Activated CD8-positive, alpha-beta T cell treated with anti-CD3 and anti-CD28 coated beads, Interleukin-2, amount 10 ng/mL, durations not matched to agents 7 days and 5 days (primary cell): ENCODE data around the gene CDCA4. TPM values are rescaled to one million over a fixed set of nuclear protein-coding genes. Genes with fewer than 3 reads are reported as not detected.

Experiments used
- ATAC-seq: fragments of 150-1000 bp; cut with Tn5 transposase; one replicate; pipeline ENCODE4 v1.10.0; 2021; ENCODE audit warnings: moderate library complexity
- CTCF ChIA-PET: fragments of 350-600 bp; sonication (Branson Sonifier 250); formaldehyde crosslinking; loops from one replicate; lab custom pipeline; 2021; ENCODE audit warnings: antibody characterized with exemption; lab: Charles Lee
- POLR2A ChIA-PET: fragments of 350-600 bp; sonication (Branson Sonifier 250); formaldehyde crosslinking; loops from one replicate; lab custom pipeline; 2021; ENCODE audit warnings: antibody characterized with exemption; lab: Charles Lee
- DNase-seq: peaks from one replicate; pipeline ENCODE4 v3.0.0-alpha.2; 2020
- H3K27ac Mint-ChIP-seq: one replicate; pipeline ENCODE4 v1.8.0; 2021; ENCODE audit warnings: mild to moderate bottlenecking, mixed read lengths
- H3K27me3 Mint-ChIP-seq: one replicate; pipeline ENCODE4 v1.8.0; 2021; ENCODE audit warnings: low read depth, mixed read lengths
- H3K36me3 Mint-ChIP-seq: one replicate; pipeline ENCODE4 v1.8.0; 2021; ENCODE audit warnings: low read depth, mixed read lengths
- H3K4me1 Mint-ChIP-seq: one replicate; pipeline ENCODE4 v1.8.0; 2021; ENCODE audit warnings: low read depth, mixed read lengths
- H3K4me3 Mint-ChIP-seq: one replicate; pipeline ENCODE4 v1.8.0; 2021; ENCODE audit warnings: mild to moderate bottlenecking, mixed read lengths
- H3K9me3 Mint-ChIP-seq: one replicate; pipeline ENCODE4 v1.8.0; 2022; ENCODE audit warnings: mixed read lengths; ENCODE audit not compliant: insufficient read depth
- total RNA-seq, 2 experiments: library from RNA; stranded (reverse); gene quantifications; one replicate each; pipeline ENCODE4 v1.2.3, GENCODE V29; 2021

The CDCA4 gene
- total RNA-seq, 2 experiments from 2014 or later, result 59.9 to 62.3 TPM

DNA sequence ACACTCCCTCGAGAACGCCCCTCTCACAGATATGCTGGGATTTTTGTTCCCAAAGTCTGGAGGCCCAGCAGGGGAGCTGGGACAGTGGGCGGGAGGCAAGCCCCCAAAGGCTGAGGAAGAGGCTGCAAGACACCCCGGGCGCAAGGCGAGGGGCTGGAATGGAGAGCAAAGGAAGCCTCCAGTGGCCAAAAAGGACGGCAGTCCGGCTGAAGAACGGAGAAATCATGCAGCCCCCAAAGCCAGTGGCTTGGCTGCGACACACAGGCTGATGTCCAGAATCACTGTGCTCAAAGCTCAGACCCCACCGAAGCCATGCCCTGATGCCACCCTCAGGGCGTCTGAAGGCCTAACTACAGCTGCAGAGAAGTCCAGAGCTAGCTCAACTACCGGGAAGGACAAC, 24.4 kb downstream of the CDCA4 start:
- DNase-seq (no peak), ATAC-seq (no peak)
- H3K4me3 Mint-ChIP-seq, result no peak overlapping the region
- H3K4me1 Mint-ChIP-seq, result no peaks in the 10 kb centered on the region
- H3K27ac Mint-ChIP-seq, result no peak overlapping the region
- POLR2A ChIA-PET, result interaction anchor here (0.6 kb wide), 1 partner anchor 15 kb away, joined by 3 read pairs; no protein-coding TSS in a partner anchor
- no peaks in the 10 kb centered on the region for H3K9me3 Mint-ChIP-seq
- peaks cover 11% of the 10 kb centered on the region for H3K36me3 Mint-ChIP-seq
- H3K27me3 Mint-ChIP-seq, result no peaks in the 10 kb centered on the region
- CTCF ChIA-PET, result no interaction called here

DNA sequence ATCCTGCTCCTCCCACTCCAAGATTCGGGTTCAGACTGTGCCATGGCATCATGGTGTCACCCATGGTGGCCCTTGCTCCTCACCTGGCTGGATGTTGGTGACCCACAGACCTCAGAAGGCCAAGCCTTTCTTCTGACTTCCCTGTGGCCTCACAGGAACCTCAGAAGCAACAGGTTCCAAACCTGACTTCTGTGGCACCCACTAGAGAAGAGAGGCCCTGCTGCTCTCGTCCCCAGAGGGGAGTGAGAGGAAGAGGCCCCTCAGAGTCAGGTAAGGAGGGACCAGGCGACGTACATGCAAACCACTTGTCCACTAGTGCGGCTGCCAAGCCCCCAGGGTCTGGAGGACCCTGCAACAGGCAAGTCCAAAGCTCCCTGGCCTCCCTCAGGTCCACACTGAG, 24.9 kb downstream of the CDCA4 start:
- ChIA-PET POLR2A (interaction anchor here (0.6 kb wide), 1 partner anchor 15 kb away, joined by 3 read pairs; no protein-coding TSS in a partner anchor), CTCF (no interaction called here)
- no peaks in the 10 kb centered on the region for H3K9me3 Mint-ChIP-seq
- ATAC-seq, result no peak
- peak overlapping the region; percentile 46 for H3K27ac Mint-ChIP-seq
- H3K36me3 Mint-ChIP-seq, result peaks cover 11% of the 10 kb centered on the region
- DNase-seq, result no peak
- no peak overlapping the region for H3K4me3 Mint-ChIP-seq
- H3K4me1 Mint-ChIP-seq, result no peaks in the 10 kb centered on the region
- H3K27me3 Mint-ChIP-seq, result no peaks in the 10 kb centered on the region

DNA sequence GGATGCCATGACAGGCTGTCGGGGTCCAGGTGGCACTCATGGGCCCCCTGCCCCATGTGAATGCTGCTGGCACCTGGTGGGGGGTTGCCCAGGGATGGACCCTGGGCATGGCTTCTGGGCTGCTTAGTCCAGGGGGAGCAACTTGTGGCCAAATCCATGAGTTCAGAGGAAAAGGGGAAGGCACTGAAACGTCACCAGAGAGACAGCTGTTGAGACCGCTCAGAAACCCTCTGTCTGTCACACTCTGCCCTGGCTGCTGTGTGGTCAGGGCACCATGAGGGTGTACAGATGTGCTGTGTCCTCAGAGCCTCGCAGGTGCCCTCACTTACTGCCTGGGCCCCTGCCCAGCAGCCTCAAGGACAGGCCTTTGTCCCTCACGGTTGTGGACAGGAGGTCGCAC, 25.9 kb downstream of the CDCA4 start:
- H3K36me3 Mint-ChIP-seq, result peaks cover 9% of the 10 kb centered on the region
- no peaks in the 10 kb centered on the region for H3K27me3 Mint-ChIP-seq

DNA sequence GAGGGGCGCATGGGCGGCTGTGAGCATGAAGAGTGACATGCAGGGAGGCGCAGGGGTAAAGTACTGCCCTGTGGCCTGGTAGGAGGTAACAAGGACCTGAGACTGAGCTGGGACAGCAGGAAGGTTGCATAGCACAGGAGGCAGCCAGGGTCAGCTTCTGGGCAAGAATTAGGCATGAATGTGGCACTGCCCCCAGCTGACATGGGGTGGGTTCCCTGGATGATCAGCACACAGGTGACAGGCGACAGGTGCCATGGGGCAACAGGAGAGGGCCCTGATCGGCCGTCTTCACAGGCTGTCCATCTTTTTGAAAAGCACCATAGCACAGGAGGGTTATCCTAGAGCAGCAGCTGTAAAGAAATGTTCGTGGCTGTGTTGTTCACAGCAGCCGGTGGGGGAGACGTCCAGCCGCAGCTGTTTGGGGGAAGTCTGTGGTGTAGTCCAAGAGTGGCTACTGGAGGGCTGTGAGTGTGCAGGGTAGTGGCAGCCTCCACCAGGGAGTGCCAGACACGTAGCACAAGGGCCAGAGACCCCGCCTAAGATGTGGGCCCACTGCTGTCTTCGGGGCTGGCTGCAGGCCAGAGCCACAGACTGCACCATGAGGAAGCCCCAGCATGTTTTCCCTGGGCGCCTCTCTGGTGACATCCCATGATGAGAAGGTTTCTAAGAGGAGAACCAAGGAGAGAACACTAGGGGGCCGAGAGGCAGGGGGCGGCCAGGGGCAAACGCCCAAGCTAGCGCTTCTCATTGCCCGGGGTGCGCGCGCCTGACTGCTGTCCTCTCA, 26.9 kb downstream of the CDCA4 start:
- Mint-ChIP-seq H3K4me3 (no peak overlapping the region), H3K36me3 (peaks cover 5% of the 10 kb centered on the region), H3K4me1 (no peaks in the 10 kb centered on the region), H3K9me3 (no peaks in the 10 kb centered on the region), H3K27ac (peak overlapping the region; percentile 2), H3K27me3 (no peaks in the 10 kb centered on the region)
- no peak for ATAC-seq
- CTCF ChIA-PET, result interaction anchor here (1.2 to 1.9 kb wide), 2 partner anchors 8 to 52 kb away, joined by 3 to 11 read pairs; partner anchors contain the start of gene CLBA1
- DNase-seq, result no peak
- POLR2A ChIA-PET, result interaction anchor here (2.0 kb wide), 1 partner anchor 26 kb away, joined by 5 read pairs; no protein-coding TSS in a partner anchor

More for the DNA sequence above, 25.9 kb downstream of the CDCA4 start:
- DNase-seq (no peak), ATAC-seq (no peak)
- ChIA-PET POLR2A (no interaction called here), CTCF (interaction anchor here (1.9 kb wide), 1 partner anchor 51 kb away, joined by 11 read pairs; no protein-coding TSS in a partner anchor)
- Mint-ChIP-seq H3K9me3 (no peaks in the 10 kb centered on the region), H3K4me3 (no peak overlapping the region), H3K4me1 (no peaks in the 10 kb centered on the region), H3K27ac (peak overlapping the region; percentile 46)

DNA sequence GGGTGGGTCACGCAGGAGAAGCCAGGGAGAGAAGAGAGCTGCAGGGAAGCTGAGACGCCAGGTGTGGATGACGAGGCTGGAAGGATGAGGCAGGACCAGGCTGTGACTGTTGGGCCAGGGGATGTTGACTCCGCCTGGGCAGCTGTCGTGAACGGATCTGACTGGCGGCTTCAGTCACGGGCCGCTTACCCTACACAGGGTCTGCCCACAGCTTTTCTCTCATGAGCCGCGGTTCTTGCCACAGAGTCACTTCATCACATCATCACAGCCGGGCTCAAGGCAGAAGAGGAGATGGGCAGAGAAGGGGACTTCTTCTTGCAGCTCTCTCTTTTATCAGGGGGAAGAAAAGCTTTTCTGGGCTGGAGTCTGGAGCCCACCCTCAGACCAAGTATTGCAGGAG, 27.6 kb downstream of the CDCA4 start:
- Mint-ChIP-seq H3K4me1 (no peaks in the 10 kb centered on the region), H3K27me3 (no peaks in the 10 kb centered on the region), H3K4me3 (no peak overlapping the region), H3K9me3 (no peaks in the 10 kb centered on the region), H3K36me3 (peaks cover 5% of the 10 kb centered on the region), H3K27ac (peak overlapping the region; percentile 2)
- ChIA-PET CTCF (interaction anchor here (1.9 kb wide), 1 partner anchor 52 kb away, joined by 11 read pairs; no protein-coding TSS in a partner anchor), POLR2A (interaction anchor here (2.0 kb wide), 1 partner anchor 27 kb away, joined by 5 read pairs; no protein-coding TSS in a partner anchor)
- DNase-seq (no peak), ATAC-seq (no peak)

DNA sequence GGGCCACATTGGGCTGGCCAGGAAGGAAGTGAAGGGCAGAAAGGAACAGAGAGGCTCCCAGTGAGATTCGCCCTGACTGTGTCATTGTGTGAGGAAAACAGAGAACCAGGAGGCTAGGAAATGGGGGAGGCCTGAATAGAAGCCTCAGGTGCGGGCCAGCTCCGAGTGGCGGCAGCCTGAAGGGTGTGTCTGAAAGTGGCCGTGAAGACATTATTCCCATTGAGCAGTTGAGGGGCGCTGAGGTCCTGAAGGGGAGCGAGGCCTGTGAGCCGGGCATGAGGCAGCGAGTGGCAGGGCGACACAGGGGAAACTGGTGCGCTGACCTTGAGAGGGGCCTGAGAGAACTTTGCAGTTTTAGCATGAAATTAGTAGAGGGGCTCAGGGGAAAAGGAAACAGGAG, 28.4 kb downstream of the CDCA4 start:
- no peak overlapping the region for H3K4me3 Mint-ChIP-seq
- CTCF ChIA-PET, result no interaction called here

DNA sequence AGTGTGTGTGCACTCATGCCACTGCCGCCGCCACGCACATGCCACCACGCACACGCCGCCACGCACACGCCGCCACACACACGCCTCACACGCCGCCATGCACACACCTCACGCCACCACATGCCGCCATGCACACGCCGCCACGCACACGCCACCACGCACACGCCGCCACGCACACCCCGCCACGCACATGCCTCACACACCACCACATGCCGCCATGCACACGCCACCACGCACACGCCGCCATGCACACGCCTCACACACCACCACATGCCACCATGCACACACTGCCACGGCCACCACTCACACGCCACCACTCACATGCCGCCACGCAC, 29.0 kb downstream of the CDCA4 start:
- no peaks in the 10 kb centered on the region for H3K9me3 Mint-ChIP-seq
- POLR2A ChIA-PET, result interaction anchor here (2.0 kb wide), 1 partner anchor 28 kb away, joined by 5 read pairs; no protein-coding TSS in a partner anchor
- peaks cover 2% of the 10 kb centered on the region for H3K4me1 Mint-ChIP-seq
- no peak for ATAC-seq
- peaks cover 3% of the 10 kb centered on the region for H3K27me3 Mint-ChIP-seq
- H3K36me3 Mint-ChIP-seq, result no peaks in the 10 kb centered on the region
- CTCF ChIA-PET, result no interaction called here
- DNase-seq, result no peak
- peak overlapping the region; percentile 67 for H3K27ac Mint-ChIP-seq
- no peak overlapping the region for H3K4me3 Mint-ChIP-seq

More for the DNA sequence above, 28.4 kb downstream of the CDCA4 start:
- ATAC-seq, result no peak
- no peaks in the 10 kb centered on the region for H3K9me3 Mint-ChIP-seq
- no peak for DNase-seq
- POLR2A ChIA-PET, result interaction anchor here (2.0 kb wide), 1 partner anchor 28 kb away, joined by 5 read pairs; no protein-coding TSS in a partner anchor
- peaks cover 5% of the 10 kb centered on the region for H3K36me3 Mint-ChIP-seq
- no peaks in the 10 kb centered on the region for H3K27me3 Mint-ChIP-seq
- H3K27ac Mint-ChIP-seq, result no peak overlapping the region
- no peaks in the 10 kb centered on the region for H3K4me1 Mint-ChIP-seq

DNA sequence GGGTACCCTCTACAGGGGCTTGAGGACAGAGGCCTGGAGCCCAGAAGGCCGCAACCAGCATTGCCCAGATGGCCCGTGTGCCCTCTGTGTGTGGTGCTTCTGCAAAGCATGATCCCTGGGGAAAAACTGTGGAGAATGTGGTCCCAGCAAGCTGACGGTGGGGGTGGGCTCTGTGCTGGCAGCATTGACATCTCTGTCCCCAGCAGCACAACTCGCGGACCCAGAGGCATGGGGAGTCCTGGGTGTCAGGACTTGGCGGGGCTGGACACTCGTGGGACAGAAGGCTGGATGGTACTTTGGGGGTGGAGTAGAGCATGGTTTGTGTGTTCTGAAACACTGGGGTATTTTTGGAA, 31.0 kb downstream of the CDCA4 start:
- CTCF ChIA-PET, result interaction anchor here (0.9 to 1.4 kb wide), 3 partner anchors 15 to 55 kb away, joined by 3 to 5 read pairs (median 3); no protein-coding TSS in a partner anchor
- no peak overlapping the region for H3K27ac Mint-ChIP-seq
- DNase-seq, result no peak
- H3K27me3 Mint-ChIP-seq, result peaks cover 3% of the 10 kb centered on the region
- POLR2A ChIA-PET, result no interaction called here
- H3K36me3 Mint-ChIP-seq, result no peaks in the 10 kb centered on the region
- no peaks in the 10 kb centered on the region for H3K9me3 Mint-ChIP-seq
- no peak overlapping the region for H3K4me3 Mint-ChIP-seq
- H3K4me1 Mint-ChIP-seq, result peaks cover 7% of the 10 kb centered on the region
- ATAC-seq, result no peak

DNA sequence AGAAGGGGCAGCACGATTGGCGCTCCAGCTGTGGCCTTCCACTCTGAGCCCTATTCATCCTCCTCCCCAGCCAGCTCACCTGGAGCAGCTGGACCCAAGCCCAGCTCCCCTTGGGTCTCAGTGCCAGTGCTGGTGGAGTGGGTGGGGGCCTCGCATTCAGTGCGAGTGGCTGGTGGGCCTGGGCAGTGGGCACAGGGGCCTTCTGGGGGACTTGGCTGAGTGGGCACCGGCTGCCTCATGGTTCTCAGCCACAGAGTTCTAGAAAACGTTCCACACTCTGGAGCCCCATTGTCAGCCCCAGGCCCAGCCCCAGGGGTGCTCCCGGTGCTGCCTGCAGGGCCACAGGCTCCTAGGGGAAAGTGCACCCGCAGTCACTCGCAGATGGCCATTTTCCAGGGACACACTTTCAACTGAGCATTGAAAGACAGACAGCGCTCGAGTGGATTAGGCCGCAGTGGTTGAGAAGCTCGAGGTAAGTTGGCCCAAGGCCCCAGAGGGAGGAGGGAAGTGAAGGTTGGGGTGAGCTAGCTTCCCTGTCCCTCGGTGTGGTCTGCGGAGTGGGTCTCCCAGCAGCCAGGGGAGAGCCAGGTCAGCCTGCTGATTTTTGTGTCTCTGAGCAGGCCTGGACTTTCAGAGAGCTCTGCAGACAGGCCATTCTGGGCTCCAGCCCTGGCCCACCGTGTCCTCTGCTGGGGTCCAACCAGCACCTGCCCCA, 31.5 kb downstream of the CDCA4 start:
- ATAC-seq (no peak), DNase-seq (no peak)
- CTCF ChIA-PET, result interaction anchor here (0.9 to 1.4 kb wide), 3 partner anchors 14 to 55 kb away, joined by 3 to 5 read pairs (median 3); no protein-coding TSS in a partner anchor
- H3K4me3 Mint-ChIP-seq, result no peak overlapping the region
- no peaks in the 10 kb centered on the region for H3K9me3 Mint-ChIP-seq
- H3K27me3 Mint-ChIP-seq, result peaks cover 3% of the 10 kb centered on the region
- POLR2A ChIA-PET, result interaction anchor here (0.6 kb wide), 1 partner anchor 911 kb away, joined by 3 read pairs; no protein-coding TSS in a partner anchor
- H3K4me1 Mint-ChIP-seq, result peaks cover 11% of the 10 kb centered on the region
- no peaks in the 10 kb centered on the region for H3K36me3 Mint-ChIP-seq
- no peak overlapping the region for H3K27ac Mint-ChIP-seq

DNA sequence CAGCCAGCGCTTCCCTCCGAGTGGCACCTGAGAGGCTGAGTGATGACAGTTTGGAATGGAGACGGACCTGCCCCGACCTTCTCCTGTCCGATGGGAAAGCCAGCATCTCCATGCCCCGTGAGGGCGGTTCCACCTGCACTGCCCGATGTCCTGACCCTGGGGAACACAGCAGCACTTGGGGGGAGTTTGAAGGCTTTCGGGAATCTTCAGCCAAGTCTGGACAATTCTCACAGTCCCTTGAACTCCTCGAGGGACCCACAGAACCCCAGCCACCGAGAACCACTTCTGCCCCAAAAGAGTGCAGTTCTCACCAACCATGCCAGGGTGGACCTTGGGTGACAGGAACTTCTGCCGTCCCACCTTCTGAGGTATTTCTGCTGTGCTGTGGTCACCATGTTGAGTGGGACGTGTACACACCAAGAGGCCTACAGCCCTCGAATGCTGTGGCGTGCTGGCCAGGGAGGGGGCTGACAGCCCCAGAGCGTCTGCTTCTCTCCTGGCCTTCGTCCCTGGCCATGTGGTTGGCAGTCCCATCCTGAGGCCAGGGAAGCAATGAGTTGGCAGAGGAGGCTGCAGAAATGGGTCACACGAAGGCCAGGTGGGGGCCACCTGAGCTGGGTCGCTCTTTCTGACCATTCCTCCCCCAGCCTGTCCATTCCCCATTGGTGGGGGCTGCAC, 34.3 kb downstream of the CDCA4 start:
- peaks cover 12% of the 10 kb centered on the region for H3K4me1 Mint-ChIP-seq
- no peaks in the 10 kb centered on the region for H3K36me3 Mint-ChIP-seq
- H3K4me3 Mint-ChIP-seq, result peak overlapping the region; percentile 58
- H3K27ac Mint-ChIP-seq, result peak overlapping the region; percentile 52
- ATAC-seq (no peak), DNase-seq (no peak)
- H3K9me3 Mint-ChIP-seq, result no peaks in the 10 kb centered on the region
- H3K27me3 Mint-ChIP-seq, result peaks cover 3% of the 10 kb centered on the region
- ChIA-PET CTCF (interaction anchor here (1.6 to 3.5 kb wide), 2 partner anchors 59 to 104 kb away, joined by 3 to 25 read pairs; no protein-coding TSS in a partner anchor), POLR2A (interaction anchor here (0.8 kb wide), 1 partner anchor 11 kb away, joined by 4 read pairs; no protein-coding TSS in a partner anchor)
